ENCODE measurements around the gene XRCC1. TPM values are rescaled to one million over a fixed set of nuclear protein-coding genes. Genes with fewer than 3 reads are reported as not detected.

Gene XRCC1
- total and polyA plus RNA-seq, 2 experiments from 2014 or later: 35.3 to 49.5 TPM

DNA sequence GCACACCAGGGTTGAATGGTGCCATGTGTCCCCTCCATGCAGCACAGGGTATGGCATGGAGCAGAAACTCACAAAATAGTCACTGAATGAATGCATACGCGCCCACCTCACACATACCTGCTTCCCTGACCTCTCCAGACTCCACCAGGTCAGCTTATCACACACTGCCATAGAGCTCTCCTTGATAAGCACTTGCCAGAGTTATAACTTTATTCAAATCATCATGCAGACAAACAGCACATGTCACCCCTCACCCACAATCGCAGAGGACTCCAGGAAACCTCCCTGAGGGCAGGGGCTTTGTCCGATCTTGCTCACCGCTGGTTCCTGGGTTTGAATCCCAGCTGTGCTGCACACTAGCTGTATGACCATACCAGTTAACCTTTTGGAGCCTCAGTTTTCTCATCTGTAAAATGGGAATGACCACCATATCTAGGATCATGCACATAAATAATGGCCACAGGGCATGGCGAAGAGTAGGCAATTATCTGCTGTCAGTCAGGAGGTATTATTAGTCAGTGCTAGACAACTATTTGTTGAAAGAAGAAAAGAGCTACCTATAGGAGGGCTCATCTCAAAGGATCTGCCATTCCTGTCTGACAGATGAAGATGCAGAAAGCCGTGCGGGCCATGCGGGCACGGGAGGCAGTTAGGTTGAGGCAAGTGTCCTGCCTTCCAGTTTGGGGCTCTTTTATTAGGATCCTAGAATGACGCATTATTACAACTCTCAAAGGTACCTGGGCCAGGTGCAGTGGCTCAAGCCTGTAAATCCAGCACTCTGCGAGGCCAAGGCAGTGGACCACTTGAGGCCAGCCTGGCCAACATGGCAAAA is 14.0 kb downstream of the XRCC1 start (continued):
- TF ChIP-seq, protein P1, sequence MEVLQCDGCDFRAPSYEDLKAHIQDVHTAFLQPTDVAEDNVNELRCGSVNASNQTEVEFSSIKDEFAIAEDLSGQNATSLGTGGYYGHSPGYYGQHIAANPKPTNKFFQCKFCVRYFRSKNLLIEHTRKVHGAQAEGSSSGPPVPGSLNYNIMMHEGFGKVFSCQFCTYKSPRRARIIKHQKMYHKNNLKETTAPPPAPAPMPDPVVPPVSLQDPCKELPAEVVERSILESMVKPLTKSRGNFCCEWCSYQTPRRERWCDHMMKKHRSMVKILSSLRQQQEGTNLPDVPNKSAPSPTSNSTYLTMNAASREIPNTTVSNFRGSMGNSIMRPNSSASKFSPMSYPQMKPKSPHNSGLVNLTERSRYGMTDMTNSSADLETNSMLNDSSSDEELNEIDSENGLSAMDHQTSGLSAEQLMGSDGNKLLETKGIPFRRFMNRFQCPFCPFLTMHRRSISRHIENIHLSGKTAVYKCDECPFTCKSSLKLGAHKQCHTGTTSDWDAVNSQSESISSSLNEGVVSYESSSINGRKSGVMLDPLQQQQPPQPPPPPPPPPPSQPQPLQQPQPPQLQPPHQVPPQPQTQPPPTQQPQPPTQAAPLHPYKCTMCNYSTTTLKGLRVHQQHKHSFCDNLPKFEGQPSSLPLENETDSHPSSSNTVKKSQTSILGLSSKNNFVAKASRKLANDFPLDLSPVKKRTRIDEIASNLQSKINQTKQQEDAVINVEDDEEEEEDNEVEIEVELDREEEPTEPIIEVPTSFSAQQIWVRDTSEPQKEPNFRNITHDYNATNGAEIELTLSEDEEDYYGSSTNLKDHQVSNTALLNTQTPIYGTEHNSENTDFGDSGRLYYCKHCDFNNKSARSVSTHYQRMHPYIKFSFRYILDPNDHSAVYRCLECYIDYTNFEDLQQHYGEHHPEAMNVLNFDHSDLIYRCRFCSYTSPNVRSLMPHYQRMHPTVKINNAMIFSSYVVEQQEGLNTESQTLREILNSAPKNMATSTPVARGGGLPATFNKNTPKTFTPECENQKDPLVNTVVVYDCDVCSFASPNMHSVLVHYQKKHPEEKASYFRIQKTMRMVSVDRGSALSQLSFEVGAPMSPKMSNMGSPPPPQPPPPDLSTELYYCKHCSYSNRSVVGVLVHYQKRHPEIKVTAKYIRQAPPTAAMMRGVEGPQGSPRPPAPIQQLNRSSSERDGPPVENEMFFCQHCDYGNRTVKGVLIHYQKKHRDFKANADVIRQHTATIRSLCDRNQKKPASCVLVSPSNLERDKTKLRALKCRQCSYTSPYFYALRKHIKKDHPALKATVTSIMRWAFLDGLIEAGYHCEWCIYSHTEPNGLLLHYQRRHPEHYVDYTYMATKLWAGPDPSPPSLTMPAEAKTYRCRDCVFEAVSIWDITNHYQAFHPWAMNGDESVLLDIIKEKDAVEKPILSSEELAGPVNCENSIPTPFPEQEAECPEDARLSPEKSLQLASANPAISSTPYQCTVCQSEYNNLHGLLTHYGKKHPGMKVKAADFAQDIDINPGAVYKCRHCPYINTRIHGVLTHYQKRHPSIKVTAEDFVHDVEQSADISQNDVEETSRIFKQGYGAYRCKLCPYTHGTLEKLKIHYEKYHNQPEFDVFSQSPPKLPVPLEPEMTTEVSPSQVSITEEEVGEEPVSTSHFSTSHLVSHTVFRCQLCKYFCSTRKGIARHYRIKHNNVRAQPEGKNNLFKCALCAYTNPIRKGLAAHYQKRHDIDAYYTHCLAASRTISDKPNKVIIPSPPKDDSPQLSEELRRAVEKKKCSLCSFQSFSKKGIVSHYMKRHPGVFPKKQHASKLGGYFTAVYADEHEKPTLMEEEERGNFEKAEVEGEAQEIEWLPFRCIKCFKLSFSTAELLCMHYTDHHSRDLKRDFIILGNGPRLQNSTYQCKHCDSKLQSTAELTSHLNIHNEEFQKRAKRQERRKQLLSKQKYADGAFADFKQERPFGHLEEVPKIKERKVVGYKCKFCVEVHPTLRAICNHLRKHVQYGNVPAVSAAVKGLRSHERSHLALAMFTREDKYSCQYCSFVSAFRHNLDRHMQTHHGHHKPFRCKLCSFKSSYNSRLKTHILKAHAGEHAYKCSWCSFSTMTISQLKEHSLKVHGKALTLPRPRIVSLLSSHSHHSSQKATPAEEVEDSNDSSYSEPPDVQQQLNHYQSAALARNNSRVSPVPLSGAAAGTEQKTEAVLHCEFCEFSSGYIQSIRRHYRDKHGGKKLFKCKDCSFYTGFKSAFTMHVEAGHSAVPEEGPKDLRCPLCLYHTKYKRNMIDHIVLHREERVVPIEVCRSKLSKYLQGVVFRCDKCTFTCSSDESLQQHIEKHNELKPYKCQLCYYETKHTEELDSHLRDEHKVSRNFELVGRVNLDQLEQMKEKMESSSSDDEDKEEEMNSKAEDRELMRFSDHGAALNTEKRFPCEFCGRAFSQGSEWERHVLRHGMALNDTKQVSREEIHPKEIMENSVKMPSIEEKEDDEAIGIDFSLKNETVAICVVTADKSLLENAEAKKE (CRISPR knock-in tag; IDR thresholded peaks at IDR 0.05): no peak

DNA sequence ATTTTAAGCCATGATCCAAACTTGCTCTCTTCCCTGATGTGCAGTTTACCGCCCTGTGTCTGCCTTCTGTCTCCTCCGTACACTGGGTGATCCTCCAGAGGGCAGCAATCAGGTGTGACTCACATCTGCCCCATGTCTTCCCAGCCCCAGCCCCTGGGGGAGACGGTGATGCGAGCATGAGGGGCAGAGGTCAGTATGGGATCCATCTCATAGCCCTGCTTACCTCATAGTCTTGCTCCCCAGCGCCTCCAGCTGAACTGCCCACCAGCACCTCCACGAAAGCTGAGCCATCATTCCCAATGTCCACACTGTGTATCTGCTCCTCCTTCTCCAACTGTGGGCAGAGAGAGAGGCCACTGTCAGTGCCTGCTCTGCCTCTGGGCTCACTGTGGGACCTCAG is 14.6 kb downstream of the XRCC1 start:
- Histone ChIP-seq H3K36me3 (ENCODE audit: insufficient read depth) (no peaks in the 10 kb centered on the region), H3F3A (replicated peaks; ENCODE audit: low read depth) (0 out of 2 replicates have a peak, but pooled peaks cover 5% of the 10 kb centered on the region), H3K4me2 (no peak overlapping the region), H3K27me3 (ENCODE audit: insufficient read depth) (no peaks in the 10 kb centered on the region), H3K9me2 (ENCODE audit: insufficient read depth) (no peaks in the 10 kb centered on the region), H3K79me2 (replicated peaks; ENCODE audit: insufficient read depth) (no peaks in the 10 kb centered on the region), H3K4me3 (no peak overlapping the region), H4K20me1 (replicated peaks; ENCODE audit: insufficient read depth) (no peaks in the 10 kb centered on the region; the same call in 1 of the 2 replicates), H3K27ac (ENCODE audit: low read depth) (no peak overlapping the region), H2AFZ (no peak overlapping the region), H3K4me1 (ENCODE audit: insufficient read depth) (peaks cover 1% of the 10 kb centered on the region; the same call in 1 of the 2 replicates)
- peaks cover 2% of the 10 kb centered on the region for H3K27me3 Mint-ChIP-seq (ENCODE audit: insufficient read depth, low read depth, poor library complexity)
- no peak for TF ChIP-seq ZNF114 (CRISPR knock-in tag; IDR thresholded peaks at IDR 0.05)
- TF ChIP-seq, protein P2, sequence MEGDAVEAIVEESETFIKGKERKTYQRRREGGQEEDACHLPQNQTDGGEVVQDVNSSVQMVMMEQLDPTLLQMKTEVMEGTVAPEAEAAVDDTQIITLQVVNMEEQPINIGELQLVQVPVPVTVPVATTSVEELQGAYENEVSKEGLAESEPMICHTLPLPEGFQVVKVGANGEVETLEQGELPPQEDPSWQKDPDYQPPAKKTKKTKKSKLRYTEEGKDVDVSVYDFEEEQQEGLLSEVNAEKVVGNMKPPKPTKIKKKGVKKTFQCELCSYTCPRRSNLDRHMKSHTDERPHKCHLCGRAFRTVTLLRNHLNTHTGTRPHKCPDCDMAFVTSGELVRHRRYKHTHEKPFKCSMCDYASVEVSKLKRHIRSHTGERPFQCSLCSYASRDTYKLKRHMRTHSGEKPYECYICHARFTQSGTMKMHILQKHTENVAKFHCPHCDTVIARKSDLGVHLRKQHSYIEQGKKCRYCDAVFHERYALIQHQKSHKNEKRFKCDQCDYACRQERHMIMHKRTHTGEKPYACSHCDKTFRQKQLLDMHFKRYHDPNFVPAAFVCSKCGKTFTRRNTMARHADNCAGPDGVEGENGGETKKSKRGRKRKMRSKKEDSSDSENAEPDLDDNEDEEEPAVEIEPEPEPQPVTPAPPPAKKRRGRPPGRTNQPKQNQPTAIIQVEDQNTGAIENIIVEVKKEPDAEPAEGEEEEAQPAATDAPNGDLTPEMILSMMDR (conservative IDR thresholded peaks at IDR 0.05; ENCODE audit: low read depth in 2 of 2): peak; percentile 27 to 53; a peak in 3 of 4 replicates
- no peaks in the 10 kb centered on the region; the same call in 2 of the 3 replicates for H3K4me1 Mint-ChIP-seq
- H3K9me3 Mint-ChIP-seq: no peaks in the 10 kb centered on the region
- no peak overlapping the region for H3K4me3 Mint-ChIP-seq
- DNase-seq (ENCODE audit: low spot score): peak; percentile 40
- peak; percentile 77 for ATAC-seq
- peaks cover 23% of the 10 kb centered on the region for H3K36me3 Mint-ChIP-seq (ENCODE audit: low read depth)
- no peak overlapping the region for H3K27ac Mint-ChIP-seq
